ENCODE data around the gene PRSS22.
"Not testable (repeated sequence)": the region's sequence is repeated elsewhere in the genome, so short reads cannot be mapped to it uniquely, and the experiment has no call there.

Gene PRSS22, protein sequence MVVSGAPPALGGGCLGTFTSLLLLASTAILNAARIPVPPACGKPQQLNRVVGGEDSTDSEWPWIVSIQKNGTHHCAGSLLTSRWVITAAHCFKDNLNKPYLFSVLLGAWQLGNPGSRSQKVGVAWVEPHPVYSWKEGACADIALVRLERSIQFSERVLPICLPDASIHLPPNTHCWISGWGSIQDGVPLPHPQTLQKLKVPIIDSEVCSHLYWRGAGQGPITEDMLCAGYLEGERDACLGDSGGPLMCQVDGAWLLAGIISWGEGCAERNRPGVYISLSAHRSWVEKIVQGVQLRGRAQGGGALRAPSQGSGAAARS

DNA sequence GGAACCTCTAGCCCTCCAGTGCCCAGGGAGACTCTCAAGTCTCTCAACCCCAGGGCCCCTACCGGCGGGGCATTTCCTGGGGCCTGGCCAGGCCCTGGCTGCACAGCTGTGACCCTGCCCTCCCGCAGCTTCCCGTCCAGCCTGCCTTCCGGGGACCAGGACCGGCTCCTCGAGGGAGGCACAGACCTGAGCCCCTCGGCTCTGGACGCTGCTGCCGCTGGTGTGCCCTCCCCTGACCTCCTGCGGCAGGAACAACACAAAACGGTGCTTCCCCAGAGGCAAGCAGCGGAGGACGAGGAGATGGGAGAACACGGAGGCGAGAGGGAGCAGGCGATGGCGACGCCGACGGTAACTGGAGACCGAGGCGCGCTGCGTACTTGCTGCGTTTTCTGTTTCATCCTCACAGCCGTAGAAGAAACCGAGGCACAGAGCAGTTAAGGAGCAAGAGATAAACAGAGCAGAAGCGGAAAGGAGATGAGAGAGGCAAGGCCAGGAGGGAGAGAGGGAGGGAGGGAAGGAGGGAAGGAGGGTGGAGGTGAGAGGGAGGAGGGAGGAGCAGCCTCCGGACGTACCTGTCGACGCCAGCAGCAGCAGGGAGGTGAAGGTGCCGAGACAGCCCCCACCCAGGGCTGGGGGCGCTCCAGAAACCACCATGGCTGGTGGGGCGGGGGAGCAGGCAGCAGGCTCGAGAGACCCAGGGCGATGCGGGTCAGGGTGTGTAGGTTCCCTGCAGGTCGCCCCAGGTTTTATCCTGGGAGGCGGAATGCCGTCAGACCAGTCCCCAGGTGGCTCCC is at the start of gene PRSS22:
PRSS22 (minus strand) TSS at position 720 of the 794 bp plus-strand sequence; CDS start at position 654, 66 bp downstream.
- DNase-seq (ENCODE audit: low read depth) = no peak

DNA sequence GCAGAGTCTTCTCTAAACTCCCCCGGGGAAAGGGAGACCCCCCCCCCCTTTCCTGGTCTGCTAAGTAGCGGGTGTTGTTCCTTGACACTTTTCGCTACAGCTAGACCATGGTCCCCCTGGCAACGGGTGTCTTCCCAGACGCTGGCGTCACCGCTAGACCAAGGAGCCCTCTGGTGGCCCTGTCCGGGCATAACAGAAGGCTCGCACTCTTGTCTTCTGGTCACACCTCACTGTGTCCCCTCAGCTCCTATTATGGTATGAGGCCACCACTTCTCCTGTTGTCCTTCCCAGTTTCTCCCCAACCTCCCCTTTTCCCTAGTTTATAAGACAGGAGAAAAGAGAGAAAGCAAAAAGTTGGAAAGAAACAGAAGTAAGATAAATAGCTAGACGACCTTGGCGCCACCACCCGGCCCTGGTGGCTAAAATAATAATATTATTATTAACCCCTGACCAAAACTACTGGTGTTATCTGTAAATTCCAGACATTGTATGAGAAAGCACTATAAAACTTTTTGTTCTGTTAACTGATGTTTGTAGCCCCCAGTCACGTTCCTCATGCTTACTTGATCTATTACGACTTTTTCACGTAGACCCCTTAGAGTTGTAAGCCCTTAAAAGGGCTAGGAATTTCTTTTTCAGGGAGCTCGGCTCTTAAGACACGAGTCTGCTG is 49.2 kb upstream of the PRSS22 start:
- not testable (repeated sequence) for DNase-seq (ENCODE audit: low read depth)

GRCh38 chr16:2905988-2906387 is 48.0 kb upstream of the PRSS22 start:
- no peak for DNase-seq (ENCODE audit: low read depth)

DNA sequence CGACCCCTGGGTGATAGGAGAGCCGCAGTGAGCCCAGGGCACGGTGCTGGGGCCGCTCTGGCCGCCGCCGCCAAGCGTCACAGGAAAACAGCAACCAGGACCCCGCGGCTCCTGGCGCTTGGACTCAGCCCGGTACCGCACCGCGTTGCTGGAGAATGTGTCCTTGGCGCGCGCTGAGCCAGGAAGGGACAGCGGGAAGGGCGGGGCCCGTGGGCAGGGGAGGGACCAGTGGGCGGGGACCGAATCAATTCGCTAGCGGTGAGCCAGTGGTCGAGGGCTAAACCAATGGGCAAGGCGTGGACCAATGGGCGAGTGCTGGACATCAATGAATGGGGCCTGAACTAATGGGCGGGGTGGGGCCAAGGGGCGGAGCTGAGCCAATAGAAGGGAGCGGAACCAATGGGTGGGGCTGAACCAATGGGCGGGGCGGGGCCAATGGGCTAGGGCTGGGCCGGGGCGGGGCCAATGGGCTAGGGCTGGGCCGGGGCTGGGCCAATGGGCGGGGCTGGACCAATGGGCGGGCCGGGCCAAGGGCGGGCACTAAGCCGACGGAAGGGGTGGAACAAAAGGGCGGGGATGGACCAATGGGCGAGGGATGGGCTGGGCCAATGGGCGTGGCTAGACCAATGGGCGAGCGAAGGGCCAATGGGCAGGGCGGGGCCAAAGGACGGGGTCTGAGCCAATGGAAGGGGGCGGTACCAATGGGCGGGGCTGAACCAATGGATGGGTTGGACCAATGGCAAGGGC is 47.4 kb upstream of the PRSS22 start:
- DNase-seq (ENCODE audit: low read depth) = peak; percentile 94

- DNase-seq (ENCODE audit: low read depth) = no peak
Observed at GRCh38 chr16:2904922-2905240, 46.9 kb upstream of the PRSS22 start.

- no peak for DNase-seq (ENCODE audit: low read depth)
Observed at GRCh38 chr16:2904100-2904921, 46.3 kb upstream of the PRSS22 start.

- DNase-seq (ENCODE audit: low read depth) = no peak
Observed at GRCh38 chr16:2902337-2903130, 44.6 kb upstream of the PRSS22 start.

DNA sequence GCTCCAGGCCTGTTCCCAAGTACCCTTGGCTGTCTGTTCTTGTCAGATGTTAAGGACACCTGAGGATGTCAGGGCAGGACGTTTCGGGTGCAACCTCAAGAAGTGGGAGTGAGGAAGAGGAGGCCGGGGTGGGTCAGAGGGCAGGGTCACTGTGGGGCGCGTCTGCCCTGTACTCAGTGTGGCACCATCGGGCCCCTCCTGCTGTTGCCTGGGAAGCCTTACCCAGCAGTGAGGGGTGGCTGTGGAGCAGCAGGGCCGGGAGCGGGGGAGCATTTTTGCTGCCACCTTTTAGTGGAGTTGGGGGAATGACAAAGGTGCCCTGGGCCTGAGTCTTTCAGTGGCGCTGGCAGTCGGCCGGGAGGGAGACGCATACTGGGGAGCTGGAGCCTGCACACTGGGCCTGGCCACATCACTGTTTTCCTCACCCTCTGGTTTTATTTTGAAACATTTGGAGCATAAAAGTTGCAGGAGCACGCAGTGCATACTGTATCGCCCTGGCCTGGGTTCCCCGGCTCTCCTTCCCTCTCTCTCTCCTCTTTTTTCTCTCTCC is 42.6 kb upstream of the PRSS22 start:
- no peak for DNase-seq (ENCODE audit: low read depth)

DNA sequence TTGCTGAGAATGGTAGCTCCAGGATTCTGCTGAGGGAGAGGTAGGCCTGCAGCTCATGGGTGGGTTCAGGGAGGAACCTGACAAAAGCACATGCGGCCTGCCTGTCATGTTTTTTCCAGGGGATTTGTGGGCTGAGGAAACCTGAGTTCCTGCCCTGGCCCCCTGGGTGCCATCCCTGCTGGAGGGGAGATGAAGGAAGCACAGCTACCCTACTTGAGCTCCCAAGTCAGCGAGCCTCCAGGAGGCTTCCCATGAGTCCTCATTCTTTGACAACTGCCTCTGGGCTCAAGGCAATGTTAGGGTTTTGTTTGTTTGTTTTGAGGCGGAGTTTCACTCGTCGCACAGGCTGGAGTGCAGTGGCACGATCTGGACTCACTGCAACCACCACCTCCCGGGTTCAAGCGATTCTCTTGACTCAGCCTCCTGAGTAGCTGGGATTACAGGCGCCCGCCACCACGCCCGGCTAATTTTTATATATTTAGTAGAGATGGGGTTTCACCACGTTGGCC is 41.6 kb upstream of the PRSS22 start:
- no peak for DNase-seq (ENCODE audit: low read depth)

DNA sequence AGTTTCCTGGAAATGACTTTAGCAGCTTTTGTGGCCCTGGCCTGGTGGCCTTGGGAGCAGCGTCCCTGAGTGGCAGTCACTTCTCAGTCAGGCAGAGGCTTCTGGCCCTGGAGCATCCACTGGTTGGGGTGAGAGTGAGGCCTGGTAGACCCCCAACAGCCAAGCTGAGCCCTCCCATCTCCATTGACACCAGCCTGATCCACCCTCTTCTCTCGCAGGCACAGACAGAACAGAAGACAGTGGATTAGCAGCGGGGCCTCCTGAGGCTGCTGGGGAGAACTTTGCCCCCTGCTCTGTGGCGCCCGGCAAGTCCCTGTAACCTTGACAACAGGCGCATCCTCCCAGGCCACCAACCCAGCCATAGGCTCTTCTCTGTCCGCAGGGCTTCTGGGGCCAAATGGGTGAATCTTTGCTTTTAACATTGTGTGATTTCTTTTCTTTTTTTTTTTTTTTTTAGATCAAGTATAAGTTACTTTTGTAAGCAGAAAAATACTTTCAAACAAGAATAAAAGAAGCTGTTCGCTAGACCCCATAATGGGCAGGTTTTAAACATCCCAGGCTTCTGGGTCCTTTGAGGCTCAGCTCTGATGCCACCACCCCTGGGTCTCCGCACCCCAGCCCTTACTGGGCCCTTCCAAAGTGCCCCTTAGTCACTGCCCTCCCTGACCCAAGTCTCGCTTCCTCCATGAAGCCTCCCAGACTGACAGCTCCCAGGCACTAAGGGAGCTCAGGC is 41.0 kb upstream of the PRSS22 start:
- DNase-seq (ENCODE audit: low read depth) = no peak

GRCh38 chr16:2897110-2897509 is 39.1 kb upstream of the PRSS22 start:
- no peak for DNase-seq (ENCODE audit: low read depth)

DNA sequence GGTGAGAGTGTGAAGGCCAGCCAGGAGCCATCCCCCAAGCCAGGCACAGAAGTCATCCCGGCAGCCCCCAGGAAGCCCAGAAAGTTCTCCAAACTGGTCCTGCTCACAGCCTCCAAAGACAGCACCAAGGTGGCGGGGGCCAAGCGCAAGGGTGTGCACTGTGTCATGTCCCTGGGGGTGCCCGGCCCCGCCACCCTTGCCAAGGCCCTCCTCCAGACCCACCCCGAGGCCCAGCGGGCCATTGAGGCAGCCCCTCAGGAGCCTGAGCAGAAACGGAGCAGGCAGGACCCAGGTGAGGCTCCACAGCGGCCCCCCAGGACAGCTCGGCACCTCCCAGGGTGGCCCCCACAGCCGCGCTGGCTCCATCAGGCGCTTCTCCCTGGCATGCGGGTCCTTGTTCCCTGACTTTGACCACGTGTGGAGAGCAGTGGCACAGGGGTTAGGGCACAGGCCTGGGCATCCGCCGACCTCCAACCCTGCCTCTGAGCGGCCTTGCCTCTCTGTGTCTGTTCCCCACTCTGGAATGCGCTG is 38.6 kb upstream of the PRSS22 start:
- no peak for DNase-seq (ENCODE audit: low read depth)

DNA sequence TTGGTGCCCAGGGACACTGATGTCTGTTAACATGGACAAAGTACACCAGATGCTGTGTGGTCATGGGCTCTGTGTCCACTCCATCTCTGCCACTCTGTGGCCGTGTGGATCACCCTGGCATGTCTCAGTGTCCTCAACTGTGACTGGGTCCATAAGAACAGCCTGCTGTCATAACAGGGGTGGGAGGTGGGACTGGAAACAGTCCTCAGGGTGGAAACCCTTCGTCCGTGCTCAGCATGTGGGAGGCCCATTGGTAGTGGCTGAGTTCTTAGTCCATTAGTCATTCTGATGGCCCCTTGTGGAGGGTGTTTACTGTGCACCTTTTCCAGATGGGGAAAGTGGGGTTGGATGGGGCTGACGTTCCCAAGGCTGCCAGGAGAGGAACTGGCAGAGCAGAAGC is 37.8 kb upstream of the PRSS22 start:
- DNase-seq (ENCODE audit: low read depth) = peak; percentile 52

GRCh38 chr16:2894231-2894630 is 36.3 kb upstream of the PRSS22 start:
- DNase-seq (ENCODE audit: low read depth) = no peak

GRCh38 chr16:2884041-2884451 is 26.1 kb upstream of the PRSS22 start:
- DNase-seq (ENCODE audit: low read depth) = no peak

GRCh38 chr16:2883458-2883908 is 25.5 kb upstream of the PRSS22 start:
- no peak for DNase-seq (ENCODE audit: low read depth)

DNA sequence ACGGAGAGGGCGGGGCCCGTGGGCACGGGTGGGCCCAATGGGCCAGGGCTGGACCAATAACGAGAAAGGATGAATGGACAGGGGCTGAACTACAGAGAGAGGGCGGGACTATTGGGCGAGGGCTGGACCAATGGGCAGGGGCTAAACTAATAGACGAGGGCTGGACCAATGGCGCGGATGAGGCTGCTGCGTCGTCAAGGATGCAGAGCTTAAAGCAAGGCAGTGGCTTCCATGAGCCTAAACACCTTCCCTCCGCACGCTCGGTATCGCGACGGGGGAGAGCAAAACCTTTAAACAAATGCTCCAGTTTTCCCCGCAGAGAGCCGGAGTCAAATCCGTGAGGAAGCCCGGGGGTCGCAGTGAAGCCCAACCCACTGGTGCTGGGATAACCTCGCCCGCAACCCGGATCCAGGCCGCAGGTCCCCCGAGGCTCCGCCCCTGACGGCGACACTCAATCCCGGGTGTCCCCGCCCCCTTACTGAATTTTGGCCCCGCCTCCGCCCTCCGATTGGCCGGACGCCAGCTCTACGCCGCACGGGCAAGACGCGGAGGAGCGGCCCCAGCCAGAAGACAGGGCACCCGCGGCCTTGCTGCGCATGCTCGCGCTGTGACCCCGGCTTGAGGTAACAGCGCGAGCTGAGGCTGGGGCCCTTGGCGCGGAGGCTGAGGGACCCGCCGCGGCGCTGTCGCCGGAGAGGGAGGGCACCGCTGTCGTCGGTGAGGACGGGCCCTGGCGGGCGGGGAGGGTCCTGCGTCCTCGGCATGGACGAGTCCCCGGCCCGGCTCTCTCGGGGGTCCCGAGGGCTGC is 24.9 kb upstream of the PRSS22 start, which contains the start of gene FLYWCH2:
FLYWCH2 (plus strand) TSS at position 566 of the 808 bp plus-strand sequence. CDS start 13,235 bp downstream, outside the sequence.
- DNase-seq (ENCODE audit: low read depth) = peak; percentile 94
